AG09309 (cell line): ENCODE measurements around the gene MCC.

ENCODE experiments used
- DNase-seq: peaks from one replicate; pipeline ENCODE4 v3.0.0-alpha.2; 2010; ENCODE audit warnings: low read depth
- H3K4me3 ChIP-seq: 2 replicates; pipeline ENCODE4 v1.5.1; 2011; ENCODE audit warnings: mild to moderate bottlenecking, low read depth, low read length, moderate library complexity; ENCODE audit not compliant: control insufficient read depth
- CTCF ChIP-seq: IDR thresholded peaks from 2 replicates; pipeline ENCODE4 v1.5.1; 2011; ENCODE audit warnings: mild to moderate bottlenecking, low read depth, low read length, inconsistent platforms; ENCODE audit not compliant: insufficient read depth, control insufficient read depth; ENCODE audit errors: missing control alignments

MCC gene

GRCh38 chr5:113378959-113379541 is 109.2 kb downstream of the MCC start:
- DNase-seq = peak; percentile 10
- H3K4me3 ChIP-seq = no peak overlapping the region
- peak; percentile 74 for TF ChIP-seq CTCF

GRCh38 chr5:113378514-113378913 is 109.7 kb downstream of the MCC start:
- no peak for DNase-seq
- no peak overlapping the region for H3K4me3 ChIP-seq
- TF ChIP-seq CTCF = no peak

- TF ChIP-seq CTCF = no peak
- no peak overlapping the region for H3K4me3 ChIP-seq
- DNase-seq = no peak
These were observed 110.2 kb downstream of the MCC start for GRCh38 chr5:113378081-113378480.

GRCh38 chr5:113376640-113377039 is 111.6 kb downstream of the MCC start:
- no peak overlapping the region for H3K4me3 ChIP-seq
- no peak for DNase-seq
- no peak for TF ChIP-seq CTCF

- no peak overlapping the region for H3K4me3 ChIP-seq
- no peak for DNase-seq
- no peak for TF ChIP-seq CTCF
These were observed 112.7 kb downstream of the MCC start for GRCh38 chr5:113375480-113376060.

- TF ChIP-seq CTCF = no peak
- DNase-seq = no peak
- no peak overlapping the region for H3K4me3 ChIP-seq
These were observed 114.8 kb downstream of the MCC start for GRCh38 chr5:113373426-113373825.
